Adrenal gland (tissue), 12 donors: ENCODE results near the gene NSUN7. TPM values are rescaled to one million over a fixed set of nuclear protein-coding genes. Genes with fewer than 3 reads are reported as not detected.
A peak's percentile ranks its signal among the peaks of the same experiment; 100 is the strongest.

ENCODE experiments used
- DNase-seq, 7 donors: peaks; one replicate each; pipeline ENCODE4 v3.0.0-alpha.2; 2019 to 2020
- H3K27ac ChIP-seq, 5 donors: fragments of 200-600 bp; sonication (generic) in 4 of 5; 1 replicate in 3 of 5; 2 replicates in 2 of 5; pipeline versions ENCODE4 v1.5.1 to v1.8.0; 2016 to 2020; ENCODE audit warnings: mild to moderate bottlenecking in 1 of 5
- H3K27me3 ChIP-seq: fragments of 200-600 bp; 2 replicates; pipeline ENCODE4 v1.8.0; 2021
- H3K36me3 ChIP-seq, 2 donors: fragments of 200-600 bp; replicated peaks in 1 of 2; 1 replicate in 1 of 2; 2 replicates in 1 of 2; pipeline versions ENCODE4 v1.5.1 to v1.8.0; 2018 to 2022
- H3K4me1 ChIP-seq, 2 donors: fragments of 200-600 bp; replicated peaks in 1 of 2; 1 replicate in 1 of 2; 2 replicates in 1 of 2; pipeline versions ENCODE4 v1.5.1 to v1.8.0; 2018 to 2021
- H3K4me3 ChIP-seq, 4 donors: fragments of 200-600 bp; sonication (generic) in 3 of 4; one replicate each; pipeline ENCODE4 v1.5.1; 2016 to 2018
- H3K9me3 ChIP-seq, 3 donors: fragments of 200-600 bp; sonication (generic) in 1 of 3; replicated peaks in 1 of 3; 1 replicate in 2 of 3; 2 replicates in 1 of 3; pipeline versions ENCODE4 v1.5.1 to v1.8.0; 2016 to 2021
- CTCF ChIP-seq, 6 experiments: fragments of 450-650 bp in 4 of 6; fragments of 200-600 bp in 2 of 6; sonication (generic) in 1 of 6; IDR thresholded peaks; 1 replicate in 5 of 6; 2 replicates in 1 of 6; pipeline versions ENCODE4 v1.5.1 to v1.8.0; 2016 to 2021; ENCODE audit warnings: antibody characterized with exemption in 6 of 6, mild to moderate bottlenecking in 2 of 6, moderate library complexity in 1 of 6
- POLR2A ChIP-seq, 2 donors: fragments of 450-650 bp; IDR thresholded peaks; one replicate each; pipeline ENCODE4 v1.6.1; 2017; ENCODE audit warnings: antibody characterized with exemption in 2 of 2, mild to moderate bottlenecking in 2 of 2, moderate library complexity in 1 of 2
- WGBS, 4 donors: extraction: QIAGEN DNeasy Blood & Tissue Kit in 2 of 4; methylation state at CpG; one replicate each; pipeline versions ENCODE4 v1.1.5 to v1.1.7; 2013 to 2017; 5-methylcytosine and 5-hydroxymethylcytosine counted together
- intact Hi-C, 2 donors: fragments of 100-400 bp; cut with DNase I; formaldehyde crosslinking; loops; one replicate each; pipeline versions ENCODE4 v1.14.1 to v1.15.0; 2022 to 2023
- polyA plus RNA-seq, 3 donors: library from polyadenylated mRNA; stranded (reverse); fragments of 200-250 nt in 2 of 3; fragments of 350-450 nt in 1 of 3; fragmentation: Illumina TruSeq in 1 of 3; extraction: RNeasy Lipid Tissue Mini Kit (QIAGEN cat#74804) in 1 of 3; gene quantifications; one replicate each; pipeline ENCODE4 v1.2.3, GENCODE V29; 2013 to 2014
- total RNA-seq, 9 donors: library from RNA; depleted of rRNA in 4 of 9; stranded (reverse); fragments of >200 nt in 4 of 9; fragments of 120-200 nt in 1 of 9; fragmentation: NEBNext Ultra II Directional in 1 of 9; extraction: Animal tissue kit (Norgen Biotek cat#: 25700) in 1 of 9; gene quantifications; one replicate each; pipeline versions ENCODE4 v1.1.0 to v1.2.4, GENCODE V29; 2013 to 2023
- donor health status: healthy with polysubstance abuse.
- donor health status: Bipolar disorder and iron deficiency.
- donor health status: DM: yes; HTN: yes; CAD: no.
- donor health status: DM: no; HTN: no; CAD: no.
- donor health status: DM: no; HTN: no; CAD: no.
- donor health status: DM: yes; HTN: yes; CAD: no.

NSUN7 gene
- total and polyA plus RNA-seq, 12 donors = 0.79 to 10.4 (median 2.1) TPM

DNA sequence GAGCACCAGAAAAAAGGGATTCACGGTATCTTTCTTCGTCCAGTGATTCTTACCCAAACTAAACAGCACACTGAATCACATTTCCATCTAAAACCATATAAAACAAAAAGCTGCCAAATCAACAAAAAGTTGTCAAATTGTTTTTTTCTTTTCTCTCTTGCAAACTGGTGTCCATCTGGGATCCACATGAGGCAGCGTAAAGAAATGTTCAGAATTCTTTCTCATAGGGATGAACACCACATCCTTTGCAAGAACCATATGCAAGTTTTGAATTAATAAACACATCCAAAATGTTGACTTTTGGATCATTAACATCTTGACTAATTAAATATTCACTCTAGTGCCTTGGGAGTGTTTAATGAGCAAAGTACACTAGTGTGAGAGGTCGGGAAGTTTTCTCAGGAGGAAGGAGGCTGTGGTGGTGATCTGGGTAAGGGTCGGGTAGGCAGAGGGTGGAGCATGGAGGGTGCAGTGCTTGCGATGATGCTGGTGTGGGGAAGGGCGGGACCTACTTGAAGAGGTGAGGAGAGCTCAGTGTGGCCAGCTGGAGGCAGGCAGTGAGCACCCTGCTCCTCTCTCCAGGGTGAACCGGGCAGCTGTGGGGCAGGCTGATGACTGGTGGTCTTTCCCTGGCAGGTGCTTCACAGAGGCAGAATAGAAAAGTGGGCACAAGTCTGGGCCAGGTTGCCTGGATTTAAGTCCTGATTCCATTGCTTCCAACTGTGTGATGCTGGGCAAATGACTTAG lies 72.8 kb downstream of the NSUN7 start:
- 92 to 98% (median 94%) methylated on average over 7 to 8 of the region's 8 CpGs for WGBS, 4 donors
- Histone ChIP-seq H3K36me3 (peaks cover 0 to 22% of the 10 kb centered on the region in 2 donors), H3K9me3 (no peaks in the 10 kb centered on the region), H3K27me3 (no peaks in the 10 kb centered on the region), H3K4me3 (no peak overlapping the region), H3K27ac (no peak overlapping the region), H3K4me1 (no peaks in the 10 kb centered on the region)
- intact Hi-C loops = no loop called here
- DNase-seq = peak in 1 of 7 donors; percentile 40
- no peak for TF ChIP-seq CTCF (IDR thresholded peaks at IDR 0.05)

GRCh38 chr4:40825014-40825838 lies 75.5 kb downstream of the NSUN7 start:
- no peaks in the 10 kb centered on the region for H3K4me1 ChIP-seq
- DNase-seq = peak in 1 of 7 donors; percentile 27
- no peak overlapping the region for H3K4me3 ChIP-seq
- intact Hi-C loops = no loop called here
- WGBS, 4 donors = 88 to 93% (median 90%) methylated on average over 12 to 19 of the region's 19 CpGs
- no peaks in the 10 kb centered on the region for H3K9me3 ChIP-seq
- TF ChIP-seq CTCF (IDR thresholded peaks at IDR 0.05) = no peak
- TF ChIP-seq POLR2A (IDR thresholded peaks at IDR 0.05) = no peak
- H3K27ac ChIP-seq = no peak overlapping the region
- no peaks in the 10 kb centered on the region for H3K27me3 ChIP-seq
- H3K36me3 ChIP-seq = peaks cover 0 to 22% of the 10 kb centered on the region in 2 donors

DNA sequence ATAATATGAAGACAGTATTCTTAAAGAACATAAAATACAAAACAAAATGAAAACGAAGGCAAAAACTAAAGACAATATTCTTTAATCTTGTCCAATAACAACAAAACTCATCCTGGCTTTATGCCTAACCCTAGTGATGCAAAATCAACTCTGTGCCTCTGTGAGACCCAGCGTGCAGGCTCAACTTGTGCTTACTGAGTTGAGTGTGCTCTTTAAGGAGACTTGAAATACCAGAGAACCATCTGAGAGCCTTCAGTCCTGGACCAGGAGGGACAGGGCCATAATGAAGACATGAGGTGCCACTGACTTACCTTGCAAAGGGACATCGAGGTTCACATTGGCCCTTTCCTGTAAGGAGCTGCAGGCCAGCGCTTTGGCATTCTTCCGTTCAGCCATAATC lies 77.1 kb downstream of the NSUN7 start:
- H3K27ac ChIP-seq = no peak overlapping the region
- H3K27me3 ChIP-seq = no peaks in the 10 kb centered on the region
- H3K36me3 ChIP-seq = peaks cover 0 to 18% of the 10 kb centered on the region in 2 donors
- 90 to 93% (median 92%) methylated on average over 5 of the region's 5 CpGs for WGBS, 4 donors
- no peak for TF ChIP-seq POLR2A (IDR thresholded peaks at IDR 0.05)
- TF ChIP-seq CTCF (IDR thresholded peaks at IDR 0.05) = no peak
- no peaks in the 10 kb centered on the region for H3K9me3 ChIP-seq
- H3K4me1 ChIP-seq = no peaks in the 10 kb centered on the region
- intact Hi-C loops = no loop called here
- DNase-seq = no peak
- no peak overlapping the region for H3K4me3 ChIP-seq

DNA sequence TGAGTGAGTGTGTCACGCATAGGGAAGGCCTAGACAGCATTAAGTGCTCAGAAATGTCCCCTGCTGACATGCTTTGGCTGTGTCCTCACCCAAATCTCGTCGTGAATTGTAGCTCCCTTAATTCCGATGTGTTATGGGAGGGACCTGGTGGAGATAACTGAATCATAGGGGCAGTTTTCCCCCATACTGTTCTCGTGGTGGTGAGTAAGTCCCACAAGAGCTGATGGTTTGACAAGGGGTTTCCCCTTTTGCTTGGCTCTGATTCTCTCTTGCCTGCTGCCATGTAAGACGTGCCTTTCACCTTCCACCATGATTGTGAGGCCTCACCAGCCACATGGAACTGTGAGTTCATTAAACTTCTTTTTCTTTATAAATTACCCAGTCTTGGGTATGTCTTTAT lies 78.0 kb downstream of the NSUN7 start:
- DNase-seq = no peak
- Histone ChIP-seq H3K4me1 (no peaks in the 10 kb centered on the region), H3K9me3 (no peaks in the 10 kb centered on the region), H3K4me3 (no peak overlapping the region), H3K27ac (no peak overlapping the region), H3K36me3 (peaks cover 0 to 14% of the 10 kb centered on the region in 2 donors), H3K27me3 (no peaks in the 10 kb centered on the region)
- intact Hi-C loops = no loop called here
- WGBS, 4 donors = 88 to 92% (median 89%) methylated on average over 5 to 6 of the region's 6 CpGs
- TF ChIP-seq POLR2A (IDR thresholded peaks at IDR 0.05) (no peak), CTCF (IDR thresholded peaks at IDR 0.05) (no peak)
